Vagina (tissue), 2 donors: ENCODE data around the gene FXYD1. TPM values are rescaled to one million over a fixed set of nuclear protein-coding genes. Genes with fewer than 3 reads are reported as not detected.

ENCODE experiments used
- DNase-seq, 2 donors: peaks; one replicate each; pipeline ENCODE4 v3.0.0-alpha.2; 2017; ENCODE audit errors: extremely low spot score in 2 of 2
- H3K27ac ChIP-seq: fragments of 200-600 bp; sonication (generic); one replicate; pipeline ENCODE4 v1.5.1; 2019
- H3K27me3 ChIP-seq: fragments of 200-600 bp; sonication (generic); one replicate; pipeline ENCODE4 v1.5.1; 2019
- H3K36me3 ChIP-seq, 2 donors: fragments of 200-600 bp; sonication (generic); one replicate each; pipeline ENCODE4 v1.5.1; 2017 to 2019
- H3K4me1 ChIP-seq: fragments of 200-600 bp; sonication (generic); one replicate; pipeline ENCODE4 v1.5.1; 2019
- H3K4me3 ChIP-seq, 2 donors: fragments of 200-600 bp; sonication (generic); 1 replicate in 1 of 2; 2 replicates in 1 of 2; pipeline ENCODE4 v1.5.1; 2016 to 2019
- H3K9me3 ChIP-seq: fragments of 200-600 bp; sonication (generic); one replicate; pipeline ENCODE4 v1.5.1; 2019
- POLR2A ChIP-seq, 2 donors: fragments of 450-650 bp; IDR thresholded peaks; one replicate each; pipeline ENCODE4 v1.6.1; 2017; ENCODE audit warnings: antibody characterized with exemption in 2 of 2, mild to moderate bottlenecking in 2 of 2, moderate library complexity in 2 of 2
- POLR2AphosphoS5 ChIP-seq, 2 donors: sonication (generic); formaldehyde crosslinking; IDR thresholded peaks; one replicate each; pipeline ENCODE4 v1.9.0; 2017; ENCODE audit warnings: antibody characterized with exemption in 2 of 2, mild to moderate bottlenecking in 2 of 2, low read depth in 1 of 2; ENCODE audit not compliant: insufficient read depth in 1 of 2
- intact Hi-C: fragments of 100-400 bp; cut with DNase I; formaldehyde crosslinking; loops from one replicate; pipeline ENCODE4 v1.15.1; 2023
- total RNA-seq: library from RNA; depleted of rRNA; stranded (reverse); fragments of >200 nt; gene quantifications from one replicate; pipeline ENCODE4 v1.2.3, GENCODE V29; 2016
- TF ChIP-seq, protein P1 (sequence below), 3 experiments: fragments of 450-650 bp in 2 of 3; fragments of 200-600 bp in 1 of 3; sonication (generic) in 1 of 3; IDR thresholded peaks; one replicate each; pipeline ENCODE4 v1.5.1; 2017 to 2019; ENCODE audit warnings: antibody characterized with exemption in 3 of 3, mild to moderate bottlenecking in 2 of 3, moderate library complexity in 2 of 3

Gene FXYD1
- total RNA-seq, 1 donor from 2014 or later = 135 TPM

GRCh38 chr19:35093941-35094647 lies 44.5 kb upstream of the FXYD1 start:
- H3K27ac ChIP-seq = no peak overlapping the region
- H3K4me1 ChIP-seq = peaks cover 13% of the 10 kb centered on the region
- intact Hi-C loops = no loop called here
- no peak overlapping the region for H3K4me3 ChIP-seq
- no peak for TF ChIP-seq POLR2AphosphoS5 (IDR thresholded peaks at IDR 0.05; ENCODE audit: insufficient read depth in 1 of 2, low read depth in 1 of 2)
- no peak for TF ChIP-seq POLR2A (IDR thresholded peaks at IDR 0.05)
- TF ChIP-seq, protein P1, sequence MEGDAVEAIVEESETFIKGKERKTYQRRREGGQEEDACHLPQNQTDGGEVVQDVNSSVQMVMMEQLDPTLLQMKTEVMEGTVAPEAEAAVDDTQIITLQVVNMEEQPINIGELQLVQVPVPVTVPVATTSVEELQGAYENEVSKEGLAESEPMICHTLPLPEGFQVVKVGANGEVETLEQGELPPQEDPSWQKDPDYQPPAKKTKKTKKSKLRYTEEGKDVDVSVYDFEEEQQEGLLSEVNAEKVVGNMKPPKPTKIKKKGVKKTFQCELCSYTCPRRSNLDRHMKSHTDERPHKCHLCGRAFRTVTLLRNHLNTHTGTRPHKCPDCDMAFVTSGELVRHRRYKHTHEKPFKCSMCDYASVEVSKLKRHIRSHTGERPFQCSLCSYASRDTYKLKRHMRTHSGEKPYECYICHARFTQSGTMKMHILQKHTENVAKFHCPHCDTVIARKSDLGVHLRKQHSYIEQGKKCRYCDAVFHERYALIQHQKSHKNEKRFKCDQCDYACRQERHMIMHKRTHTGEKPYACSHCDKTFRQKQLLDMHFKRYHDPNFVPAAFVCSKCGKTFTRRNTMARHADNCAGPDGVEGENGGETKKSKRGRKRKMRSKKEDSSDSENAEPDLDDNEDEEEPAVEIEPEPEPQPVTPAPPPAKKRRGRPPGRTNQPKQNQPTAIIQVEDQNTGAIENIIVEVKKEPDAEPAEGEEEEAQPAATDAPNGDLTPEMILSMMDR (IDR thresholded peaks at IDR 0.05) = no peak
- H3K27me3 ChIP-seq = no peaks in the 10 kb centered on the region
- no peak for DNase-seq
- no peaks in the 10 kb centered on the region for H3K36me3 ChIP-seq
- H3K9me3 ChIP-seq = no peaks in the 10 kb centered on the region

GRCh38 chr19:35094656-35095055 lies 44.0 kb upstream of the FXYD1 start:
- DNase-seq = no peak
- no peaks in the 10 kb centered on the region for H3K36me3 ChIP-seq

GRCh38 chr19:35095667-35096368 lies 42.8 kb upstream of the FXYD1 start:
- Histone ChIP-seq H3K9me3 (no peaks in the 10 kb centered on the region), H3K4me3 (no peak overlapping the region), H3K27ac (peak overlapping the region; percentile 56), H3K27me3 (no peaks in the 10 kb centered on the region), H3K36me3 (no peaks in the 10 kb centered on the region), H3K4me1 (peaks cover 3% of the 10 kb centered on the region)
- no peak for DNase-seq
- TF ChIP-seq POLR2A (IDR thresholded peaks at IDR 0.05) = no peak
- intact Hi-C loops = no loop called here

More at GRCh38 chr19:35094656-35095055, 44.0 kb upstream of the FXYD1 start:
- TF ChIP-seq POLR2AphosphoS5 (IDR thresholded peaks at IDR 0.05; ENCODE audit: insufficient read depth in 1 of 2, low read depth in 1 of 2) = no peak
- no peak for TF ChIP-seq POLR2A (IDR thresholded peaks at IDR 0.05)
- TF ChIP-seq, protein P1 (IDR thresholded peaks at IDR 0.05) = no peak
- intact Hi-C loops = no loop called here
- Histone ChIP-seq H3K27me3 (no peaks in the 10 kb centered on the region), H3K9me3 (no peaks in the 10 kb centered on the region), H3K27ac (no peak overlapping the region), H3K4me3 (no peak overlapping the region), H3K4me1 (peaks cover 13% of the 10 kb centered on the region)

GRCh38 chr19:35098413-35099049 lies 40.1 kb upstream of the FXYD1 start:
- intact Hi-C loops = no loop called here
- H3K27ac ChIP-seq = no peak overlapping the region

More at GRCh38 chr19:35098413-35099049, 40.1 kb upstream of the FXYD1 start:
- no peaks in the 10 kb centered on the region for H3K4me1 ChIP-seq
- H3K9me3 ChIP-seq = no peaks in the 10 kb centered on the region
- no peaks in the 10 kb centered on the region for H3K27me3 ChIP-seq
- no peaks in the 10 kb centered on the region for H3K36me3 ChIP-seq
- TF ChIP-seq, protein P1 (IDR thresholded peaks at IDR 0.05) = no peak
- TF ChIP-seq POLR2A (IDR thresholded peaks at IDR 0.05) (no peak), POLR2AphosphoS5 (IDR thresholded peaks at IDR 0.05; ENCODE audit: insufficient read depth in 1 of 2, low read depth in 1 of 2) (no peak)
- no peak for DNase-seq
- H3K4me3 ChIP-seq = no peak overlapping the region
